Left ventricle myocardium inferior (tissue), 1 donor: Measurements from ENCODE around the gene FAM110A. TPM values are rescaled to one million over a fixed set of nuclear protein-coding genes. Genes with fewer than 3 reads are reported as not detected.
"Not testable (repeated sequence)": the region's sequence is repeated elsewhere in the genome, so short reads cannot be mapped to it uniquely, and the experiment has no call there.

Experiments used
- DNase-seq: peaks from one replicate; pipeline ENCODE4 v3.0.0-alpha.2; 2020
- H3K27ac ChIP-seq: fragments of 200-600 bp; replicated peaks from 2 replicates; pipeline ENCODE4 v1.8.0; 2021
- H3K27me3 ChIP-seq: fragments of 200-600 bp; 2 replicates; pipeline ENCODE4 v1.8.0; 2021; ENCODE audit warnings: low read depth
- H3K36me3 ChIP-seq: fragments of 200-600 bp; 2 replicates; pipeline ENCODE4 v1.8.0; 2021
- H3K4me1 ChIP-seq: fragments of 200-600 bp; 2 replicates; pipeline ENCODE4 v1.8.0; 2021
- H3K4me3 ChIP-seq: fragments of 200-600 bp; 2 replicates; pipeline ENCODE4 v1.8.0; 2021; ENCODE audit warnings: mild to moderate bottlenecking, moderate library complexity
- H3K9me3 ChIP-seq: fragments of 200-600 bp; replicated peaks from 2 replicates; pipeline ENCODE4 v1.8.0; 2021
- intact Hi-C: fragments of 100-400 bp; cut with micrococcal nuclease; formaldehyde crosslinking; loops from one replicate; pipeline ENCODE4 v1.11.0; 2022
- long read RNA-seq: library from polyadenylated mRNA; unstranded; transcript quantifications from one replicate; pipeline ENCODE4 v2.0.0, GENCODE V29; 2021
- total RNA-seq: library from RNA; stranded (reverse); fragmentation: NEBNext Ultra II Directional; extraction: Animal tissue kit (Norgen Biotek cat#: 25700); gene quantifications from one replicate; pipeline ENCODE4 v1.2.1, GENCODE V29; 2021
- TF ChIP-seq, protein P1 (sequence below): fragments of 200-600 bp; IDR thresholded peaks from 2 replicates; pipeline ENCODE4 v1.8.0; 2021; ENCODE audit warnings: antibody characterized with exemption, mild to moderate bottlenecking, borderline replicate concordance
- donor health status: DM: no; HTN: yes; CAD: no; lungs with severe emphysema.

FAM110A gene
- 2.0 TPM for total RNA-seq
- long read RNA-seq, partial matches to known transcripts = 0 of 1 reads
- long read RNA-seq, other reads (novel, unspliced or antisense) = 0 of 1 reads

DNA sequence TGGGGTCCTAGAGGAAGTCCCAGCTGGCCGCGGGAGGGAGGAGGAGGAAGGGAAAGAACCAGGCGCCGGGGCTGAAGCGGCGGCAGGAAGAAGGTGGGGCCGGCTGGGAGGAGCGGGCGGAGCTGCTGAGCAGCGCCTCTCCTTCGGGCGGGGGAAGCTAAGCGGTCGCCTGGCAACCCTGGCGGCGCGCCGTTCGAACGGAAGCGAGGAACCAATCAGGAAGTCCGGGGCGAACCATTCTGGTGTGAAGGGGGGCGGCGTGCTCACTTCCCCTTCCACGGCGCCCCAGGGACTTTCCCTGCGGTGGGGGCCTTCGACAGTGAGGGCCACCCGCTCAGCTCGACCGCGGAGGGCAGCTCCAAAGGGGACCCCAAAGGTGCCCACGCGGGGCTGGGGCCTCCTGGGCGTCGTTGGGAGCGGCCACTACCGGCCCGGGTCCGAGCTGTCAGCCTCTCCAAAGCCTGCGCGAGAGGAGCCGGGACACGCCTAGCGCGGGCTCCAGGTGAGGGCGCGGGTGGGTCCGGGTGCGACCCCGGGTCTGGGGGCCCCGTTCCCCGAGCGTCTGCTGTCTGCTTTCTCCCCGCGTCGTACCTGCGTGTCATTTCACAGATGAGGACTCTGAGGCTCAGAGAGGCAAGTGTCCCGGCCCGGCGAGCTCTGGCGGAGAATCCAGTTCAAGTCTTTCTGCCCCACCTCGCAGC lies at the start of gene FAM110A:
TSS of gene FAM110A (plus strand) at position 266 of the 701 bp plus-strand sequence. CDS start 11,090 bp downstream, outside the sequence.
- H3K36me3 ChIP-seq = no peaks in the 10 kb centered on the region
- no peaks in the 10 kb centered on the region for H3K27me3 ChIP-seq
- TF ChIP-seq, protein P1, sequence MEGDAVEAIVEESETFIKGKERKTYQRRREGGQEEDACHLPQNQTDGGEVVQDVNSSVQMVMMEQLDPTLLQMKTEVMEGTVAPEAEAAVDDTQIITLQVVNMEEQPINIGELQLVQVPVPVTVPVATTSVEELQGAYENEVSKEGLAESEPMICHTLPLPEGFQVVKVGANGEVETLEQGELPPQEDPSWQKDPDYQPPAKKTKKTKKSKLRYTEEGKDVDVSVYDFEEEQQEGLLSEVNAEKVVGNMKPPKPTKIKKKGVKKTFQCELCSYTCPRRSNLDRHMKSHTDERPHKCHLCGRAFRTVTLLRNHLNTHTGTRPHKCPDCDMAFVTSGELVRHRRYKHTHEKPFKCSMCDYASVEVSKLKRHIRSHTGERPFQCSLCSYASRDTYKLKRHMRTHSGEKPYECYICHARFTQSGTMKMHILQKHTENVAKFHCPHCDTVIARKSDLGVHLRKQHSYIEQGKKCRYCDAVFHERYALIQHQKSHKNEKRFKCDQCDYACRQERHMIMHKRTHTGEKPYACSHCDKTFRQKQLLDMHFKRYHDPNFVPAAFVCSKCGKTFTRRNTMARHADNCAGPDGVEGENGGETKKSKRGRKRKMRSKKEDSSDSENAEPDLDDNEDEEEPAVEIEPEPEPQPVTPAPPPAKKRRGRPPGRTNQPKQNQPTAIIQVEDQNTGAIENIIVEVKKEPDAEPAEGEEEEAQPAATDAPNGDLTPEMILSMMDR = no peak
- peaks cover 36% of the 10 kb centered on the region for H3K4me1 ChIP-seq
- DNase-seq = peak; percentile 98
- peak within 1 kb of the TSS; percentile 89 for H3K27ac ChIP-seq
- intact Hi-C loops = no loop called here
- peak within 1 kb of the TSS; percentile 86 for H3K4me3 ChIP-seq
- H3K9me3 ChIP-seq = peaks cover 11% of the 10 kb centered on the region

DNA sequence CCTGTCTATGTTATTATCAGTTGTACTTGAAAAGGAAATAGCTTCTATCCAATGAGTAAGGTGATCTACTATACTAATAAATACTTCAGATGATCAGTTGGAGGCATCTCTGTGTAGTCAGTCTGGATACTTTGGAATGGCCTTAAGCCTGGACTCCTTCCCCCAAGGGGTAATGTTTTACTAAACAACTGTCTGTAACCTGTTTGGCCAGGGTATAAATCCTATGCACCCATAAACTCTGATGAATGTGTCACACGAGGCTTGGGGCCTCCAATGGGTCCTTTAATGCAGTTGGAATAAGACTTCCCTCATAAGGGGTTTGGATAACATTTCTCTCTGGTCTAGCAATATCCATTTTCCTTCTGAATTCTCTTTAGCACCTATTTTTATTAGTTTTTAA lies 45.7 kb upstream of the FAM110A start:
- no peak overlapping the region for H3K4me3 ChIP-seq
- TF ChIP-seq, protein P1 = no peak
- no peaks in the 10 kb centered on the region for H3K36me3 ChIP-seq
- peaks cover 31% of the 10 kb centered on the region for H3K9me3 ChIP-seq
- DNase-seq = no peak
- peaks cover 30% of the 10 kb centered on the region for H3K27me3 ChIP-seq
- intact Hi-C loops = no loop called here
- no peaks in the 10 kb centered on the region for H3K4me1 ChIP-seq
- H3K27ac ChIP-seq = no peak overlapping the region

DNA sequence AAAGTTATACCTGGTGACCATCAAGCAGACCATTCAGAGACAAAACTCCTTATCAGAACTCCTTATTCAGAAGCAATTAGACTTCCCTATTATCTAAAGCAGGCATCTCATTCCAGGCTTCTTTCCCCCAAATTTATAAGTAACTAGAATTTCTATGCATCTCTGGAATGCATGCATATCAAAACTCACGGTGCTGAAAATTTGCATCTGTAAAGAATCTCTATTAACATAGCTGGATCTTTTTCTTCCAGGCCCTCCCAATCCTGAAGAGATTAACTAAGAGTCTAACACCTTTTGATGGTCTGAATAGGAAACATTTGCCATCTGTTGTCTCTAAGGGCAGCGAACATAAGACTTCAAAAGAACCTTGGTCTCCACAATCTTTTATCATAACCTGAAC lies 42.5 kb upstream of the FAM110A start:
- DNase-seq = no peak
- Histone ChIP-seq H3K9me3 (peaks cover 15% of the 10 kb centered on the region), H3K27me3 (peaks cover 25% of the 10 kb centered on the region), H3K36me3 (no peaks in the 10 kb centered on the region), H3K27ac (no peak overlapping the region), H3K4me3 (no peak overlapping the region), H3K4me1 (no peaks in the 10 kb centered on the region)
- intact Hi-C loops = no loop called here
- TF ChIP-seq, protein P1 = no peak

DNA sequence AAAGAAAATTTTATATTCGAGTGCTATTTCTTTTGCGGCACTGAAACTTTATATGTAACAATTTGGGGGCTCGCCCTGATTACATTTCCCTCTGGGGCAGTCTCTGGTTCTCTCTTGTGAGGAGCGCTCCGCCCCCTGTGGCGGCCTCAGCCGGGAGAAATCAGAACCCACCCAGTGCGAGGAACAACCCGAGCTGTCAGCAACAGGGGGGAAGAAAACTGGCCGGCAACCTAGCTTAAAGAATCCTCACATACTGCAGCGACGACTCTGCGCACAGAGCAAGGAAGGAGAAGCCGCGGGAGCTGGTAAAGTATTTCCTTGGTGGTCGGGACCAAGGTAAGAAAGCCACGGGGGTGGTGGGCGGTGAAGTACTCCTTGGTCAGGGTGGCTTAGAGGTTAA lies 41.3 kb upstream of the FAM110A start:
- DNase-seq = no peak
- H3K27me3 ChIP-seq = peaks cover 19% of the 10 kb centered on the region
- H3K27ac ChIP-seq = no peak overlapping the region
- H3K9me3 ChIP-seq = peaks cover 15% of the 10 kb centered on the region
- intact Hi-C loops = no loop called here
- H3K36me3 ChIP-seq = no peaks in the 10 kb centered on the region
- H3K4me3 ChIP-seq = no peak overlapping the region
- no peaks in the 10 kb centered on the region for H3K4me1 ChIP-seq
- TF ChIP-seq, protein P1 = no peak

DNA sequence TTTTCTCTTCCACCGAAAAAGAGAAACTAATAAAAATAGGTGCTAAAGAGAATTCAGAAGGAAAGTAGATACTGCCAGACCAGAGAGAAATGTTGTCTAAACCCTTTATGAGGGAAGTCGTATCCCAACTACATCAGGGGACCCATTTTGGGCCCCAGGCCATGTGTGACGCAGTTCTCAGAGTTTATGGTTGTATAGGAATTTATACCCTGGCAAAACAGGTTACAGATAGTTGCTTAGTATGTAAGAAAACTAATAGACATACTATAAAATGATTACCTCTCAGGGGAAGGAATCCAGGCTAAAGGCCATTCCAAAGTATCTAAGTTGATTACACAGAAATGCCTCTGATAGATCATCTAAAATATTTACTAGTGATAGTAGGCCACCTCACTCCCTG lies 36.6 kb upstream of the FAM110A start:
- Histone ChIP-seq H3K4me3 (no peak overlapping the region), H3K9me3 (peaks cover 6% of the 10 kb centered on the region), H3K4me1 (no peaks in the 10 kb centered on the region), H3K36me3 (no peaks in the 10 kb centered on the region), H3K27me3 (peaks cover 27% of the 10 kb centered on the region), H3K27ac (no peak overlapping the region)
- TF ChIP-seq, protein P1 = no peak
- no peak for DNase-seq
- intact Hi-C loops = no loop called here

DNA sequence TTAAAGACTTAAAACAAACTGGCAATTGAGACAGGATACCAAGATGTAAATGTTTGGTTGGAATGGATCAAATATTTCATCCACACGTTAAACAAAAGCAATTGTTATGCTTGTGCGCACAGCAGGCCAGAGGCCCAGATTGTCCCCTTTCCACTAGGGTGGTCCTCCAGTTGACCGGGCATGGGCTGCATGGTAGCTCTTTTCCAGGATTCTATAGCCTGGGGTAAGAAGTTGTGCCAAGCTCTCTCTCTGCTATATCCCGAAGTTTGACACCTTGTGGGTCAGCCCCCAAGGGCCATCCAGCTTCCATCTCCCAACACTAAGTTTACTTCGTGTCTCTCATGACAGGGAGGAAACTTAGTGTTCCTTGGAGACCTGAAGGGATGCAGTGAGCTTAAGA lies 34.8 kb upstream of the FAM110A start:
- H3K4me1 ChIP-seq, H3K4me3 ChIP-seq, DNase-seq, intact Hi-C loops, H3K36me3 ChIP-seq, H3K27ac ChIP-seq, H3K9me3 ChIP-seq: not testable (repeated sequence)
- peaks cover 33% of the 10 kb centered on the region for H3K27me3 ChIP-seq

DNA sequence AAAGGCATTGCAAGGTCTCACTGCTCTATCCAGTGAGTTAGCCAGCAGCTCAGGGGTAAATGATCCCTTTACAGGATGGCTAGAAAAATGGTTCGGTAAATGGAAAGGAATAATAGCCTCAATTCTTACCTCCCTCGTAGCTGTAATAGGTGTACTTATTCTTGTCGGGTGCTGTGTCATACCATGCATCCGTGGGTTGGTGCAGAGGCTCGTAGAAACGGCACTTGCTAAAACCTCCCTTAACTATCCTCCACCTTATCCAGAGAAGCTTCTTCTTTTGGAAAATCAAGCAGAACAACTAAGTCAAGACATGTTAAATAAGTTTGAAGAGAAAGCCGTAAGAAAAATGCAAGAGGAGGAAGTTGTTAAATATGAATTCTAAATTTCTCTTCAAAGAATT lies 33.5 kb upstream of the FAM110A start:
- H3K4me1 ChIP-seq, intact Hi-C loops, H3K36me3 ChIP-seq, H3K4me3 ChIP-seq, DNase-seq, H3K9me3 ChIP-seq, H3K27ac ChIP-seq: not testable (repeated sequence)
- peaks cover 33% of the 10 kb centered on the region for H3K27me3 ChIP-seq
